ENCODE measurements around the gene WWOX. TPM values are rescaled to one million over a fixed set of nuclear protein-coding genes. Genes with fewer than 3 reads are reported as not detected.

The WWOX gene
- total and polyA plus RNA-seq, 2 donors (not counting 3 experiments of a cell fraction or from before 2014, with no cell fraction given) = 6.2 to 12.5 TPM

DNA sequence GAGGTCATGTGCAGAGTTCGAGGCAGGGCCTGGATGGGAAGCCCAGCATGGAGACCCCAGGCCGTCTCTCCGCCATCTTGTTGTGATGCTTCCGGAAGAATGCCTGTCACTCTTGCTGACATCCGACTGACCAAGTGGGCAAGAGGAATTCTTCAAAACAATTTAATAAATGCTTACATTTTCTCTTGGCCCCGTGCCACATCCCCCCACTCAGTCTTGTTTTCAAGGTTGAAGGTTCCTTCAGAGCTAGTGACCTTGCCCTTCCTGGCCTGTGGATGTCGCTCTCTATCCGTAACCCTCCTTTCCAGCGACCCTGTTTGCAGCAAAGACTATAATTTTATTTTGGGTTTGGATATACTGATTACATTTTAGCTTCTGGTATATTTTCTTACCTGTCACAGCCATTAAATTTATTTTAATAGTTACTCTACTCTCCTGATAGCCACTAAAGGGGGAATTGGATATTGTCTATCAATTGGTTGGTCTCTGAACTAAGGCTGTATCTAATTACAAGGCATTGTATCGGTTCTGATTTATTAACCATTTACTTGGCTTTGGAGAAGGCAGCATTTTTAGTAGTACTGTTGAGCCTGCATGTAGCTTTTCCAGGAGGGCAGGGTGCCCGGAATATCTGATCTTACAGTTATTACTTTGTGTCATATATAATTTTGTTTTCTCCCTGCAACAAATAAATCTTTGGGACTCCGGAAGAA, 264.5 kb downstream of the WWOX start:
- BruUV-seq (replicated peaks) = no TSS peak
- CTCF ChIA-PET = interaction anchor here (1.0 kb wide), 1 partner anchor 13 kb away, joined by 3 read pairs; no protein-coding TSS in a partner anchor
- POLR2A ChIA-PET = no interaction called here
- Histone ChIP-seq H3K9ac (replicated peaks; ENCODE audit: extremely low read depth, insufficient read depth, low read length) (no peak overlapping the region), H3K4me3 (replicated peaks in 1 of 3; ENCODE audit: insufficient read depth in 1 of 3, low read depth in 1 of 3, low read length in 3 of 3) (no peak overlapping the region), H3K36me3 (ENCODE audit: control insufficient read depth in 2 of 2, extremely low read depth in 1 of 2, insufficient read depth in 2 of 2, low read length in 2 of 2) (no peaks in the 10 kb centered on the region), H4K20me1 (replicated peaks; ENCODE audit: control insufficient read depth, extremely low read depth, insufficient read depth, low read length) (no peaks in the 10 kb centered on the region), H3K9me1 (replicated peaks; ENCODE audit: control insufficient read depth, extremely low read depth, insufficient read depth, low read length) (no peaks in the 10 kb centered on the region), H3K79me2 (ENCODE audit: control insufficient read depth, insufficient read depth, low read length) (no peaks in the 10 kb centered on the region), H2AFZ (ENCODE audit: low read depth, low read length) (no peak overlapping the region), H3K4me1 (ENCODE audit: control insufficient read depth, extremely low read depth, insufficient read depth, low read length) (no peaks in the 10 kb centered on the region), H3K4me2 (ENCODE audit: insufficient read depth, low read length) (no peak overlapping the region), H3K27me3 (ENCODE audit: control insufficient read depth in 2 of 2, insufficient read depth in 2 of 2, low read length in 2 of 2) (no peaks in the 10 kb centered on the region), H3K9me3 (replicated peaks; ENCODE audit: control insufficient read depth, insufficient read depth, low read length) (no peaks in the 10 kb centered on the region), H3K27ac (ENCODE audit: insufficient read depth, low read depth, low read length) (no peak overlapping the region)
- intact Hi-C loops (cut with micrococcal nuclease) = no loop called here
- TF ChIP-seq MYC (IDR thresholded peaks at IDR 0.05; ENCODE audit: low read depth, low read length) = no peak
- no peak for TF ChIP-seq POLR2AphosphoS5 (IDR thresholded peaks at IDR 0.05; ENCODE audit: insufficient read depth, low read depth, low read length)
- TF ChIP-seq, protein P1, sequence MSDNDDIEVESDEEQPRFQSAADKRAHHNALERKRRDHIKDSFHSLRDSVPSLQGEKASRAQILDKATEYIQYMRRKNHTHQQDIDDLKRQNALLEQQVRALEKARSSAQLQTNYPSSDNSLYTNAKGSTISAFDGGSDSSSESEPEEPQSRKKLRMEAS (IDR thresholded peaks at IDR 0.05; ENCODE audit: insufficient read depth, insufficient read length) = no peak
- TF ChIP-seq POLR2A (IDR thresholded peaks at IDR 0.05; ENCODE audit: low read depth, low read length) = no peak
- TF ChIP-seq, protein P2, sequence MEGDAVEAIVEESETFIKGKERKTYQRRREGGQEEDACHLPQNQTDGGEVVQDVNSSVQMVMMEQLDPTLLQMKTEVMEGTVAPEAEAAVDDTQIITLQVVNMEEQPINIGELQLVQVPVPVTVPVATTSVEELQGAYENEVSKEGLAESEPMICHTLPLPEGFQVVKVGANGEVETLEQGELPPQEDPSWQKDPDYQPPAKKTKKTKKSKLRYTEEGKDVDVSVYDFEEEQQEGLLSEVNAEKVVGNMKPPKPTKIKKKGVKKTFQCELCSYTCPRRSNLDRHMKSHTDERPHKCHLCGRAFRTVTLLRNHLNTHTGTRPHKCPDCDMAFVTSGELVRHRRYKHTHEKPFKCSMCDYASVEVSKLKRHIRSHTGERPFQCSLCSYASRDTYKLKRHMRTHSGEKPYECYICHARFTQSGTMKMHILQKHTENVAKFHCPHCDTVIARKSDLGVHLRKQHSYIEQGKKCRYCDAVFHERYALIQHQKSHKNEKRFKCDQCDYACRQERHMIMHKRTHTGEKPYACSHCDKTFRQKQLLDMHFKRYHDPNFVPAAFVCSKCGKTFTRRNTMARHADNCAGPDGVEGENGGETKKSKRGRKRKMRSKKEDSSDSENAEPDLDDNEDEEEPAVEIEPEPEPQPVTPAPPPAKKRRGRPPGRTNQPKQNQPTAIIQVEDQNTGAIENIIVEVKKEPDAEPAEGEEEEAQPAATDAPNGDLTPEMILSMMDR (IDR thresholded peaks at IDR 0.05; ENCODE audit: extremely low read depth in 1 of 2, insufficient read depth in 1 of 2, low read depth in 1 of 2, low read length in 2 of 2) = no peak
- no peak for TF ChIP-seq EZH2 (IDR thresholded peaks at IDR 0.05; ENCODE audit: borderline replicate concordance, low read depth, low read length, severe bottlenecking)
- no peak for TF ChIP-seq FOS (IDR thresholded peaks at IDR 0.05; ENCODE audit: borderline replicate concordance, insufficient read depth, low read length)
- no peak for TF ChIP-seq GATA2 (IDR thresholded peaks at IDR 0.05; ENCODE audit: insufficient read depth, insufficient read length, low read depth, low read length)
- no peak for TF ChIP-seq JUN (IDR thresholded peaks at IDR 0.05; ENCODE audit: borderline replicate concordance, insufficient read depth, insufficient read length, low read depth)
- FAIRE-seq = no peak
- dilution Hi-C loops (cut with MboI; ENCODE audit: extremely low pct_ligation_motif_present, low sequenced_read_pairs) = no loop called here
- DNase-seq (ENCODE audit: low read depth, low spot score) = peak; percentile 0
